Esophagus squamous epithelium (tissue), 4 donors: ENCODE data around the gene PRKAR1B.

Source experiments
- CTCF ChIP-seq, 6 experiments: fragments of 450-650 bp in 4 of 6; fragments of 200-600 bp in 2 of 6; sonication (generic) in 2 of 6; IDR thresholded peaks; one replicate each; pipeline ENCODE4 v1.5.1; 2016 to 2019; ENCODE audit warnings: antibody characterized with exemption in 6 of 6, mild to moderate bottlenecking in 4 of 6, moderate library complexity in 4 of 6
- POLR2A ChIP-seq, 4 donors: fragments of 450-650 bp; IDR thresholded peaks; one replicate each; pipeline ENCODE4 v1.6.1; 2017; ENCODE audit warnings: antibody characterized with exemption in 4 of 4, mild to moderate bottlenecking in 4 of 4, moderate library complexity in 3 of 4

- TF ChIP-seq CTCF (IDR thresholded peaks at IDR 0.05), result no peak
- TF ChIP-seq POLR2A (IDR thresholded peaks at IDR 0.05), result no peak
Observed at GRCh38 chr7:608954-609353, 118.1 kb downstream of the PRKAR1B start.
